ACHN (cell line): ENCODE measurements around the gene ZCWPW1.

Source experiments
- DNase-seq: peaks from one replicate; pipeline ENCODE4 v3.0.0-alpha.2; 2015
- in situ Hi-C: cut with HindIII; loops from 2 replicates; pipeline ENCODE4 v1.10.0; 2017; ENCODE audit warnings: low sequenced_read_pairs, low pct_ligation_motif_present, low pct_unique_long_range_greater_than_20kb

The ZCWPW1 gene

GRCh38 chr7:100435401-100436304 lies 7.2 kb upstream of the ZCWPW1 start:
- in situ Hi-C loops: no loop called here

DNA sequence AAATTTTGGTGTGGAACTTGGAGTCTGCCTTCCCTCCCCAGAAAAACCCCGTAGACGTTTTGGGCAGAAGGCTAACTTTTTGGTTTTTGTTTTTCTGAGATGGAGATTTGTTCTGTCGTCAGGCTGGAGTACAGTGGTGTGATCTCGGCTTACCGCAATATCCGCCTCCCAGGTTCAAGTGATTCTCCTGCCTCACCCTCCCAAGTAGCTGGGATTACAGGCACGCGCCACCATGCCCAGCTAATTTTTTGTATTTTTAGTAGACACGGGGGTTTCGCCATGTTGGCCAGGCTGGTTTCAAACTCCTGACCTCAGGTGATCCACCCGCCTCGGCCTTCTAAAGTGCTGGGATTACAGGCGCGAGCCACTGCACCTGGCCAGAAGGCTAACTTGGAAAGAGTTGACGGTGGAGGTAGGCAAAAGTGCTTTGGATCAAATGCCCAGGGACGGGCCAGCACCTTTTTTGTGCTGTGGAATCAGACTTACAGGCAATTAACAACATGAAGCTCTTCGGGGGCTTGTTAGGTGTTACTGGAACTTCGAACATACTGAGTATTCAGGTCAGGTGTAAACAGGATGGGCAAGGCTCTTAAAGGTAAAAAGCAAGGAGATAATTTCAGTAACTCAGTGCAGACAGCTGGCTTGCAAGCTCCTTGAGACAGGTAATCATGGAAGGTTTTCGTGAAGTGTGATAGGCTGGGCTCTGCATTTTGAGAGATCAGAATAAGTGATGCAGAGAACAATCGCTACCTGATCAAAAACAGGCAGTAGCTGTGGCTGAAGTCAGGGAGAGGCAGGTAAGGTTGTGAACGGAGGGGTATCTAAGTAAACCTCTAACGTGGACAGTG lies 6.0 kb upstream of the ZCWPW1 start:
- in situ Hi-C loops: no loop called here
- no peak for DNase-seq

More at GRCh38 chr7:100435401-100436304, 7.2 kb upstream of the ZCWPW1 start:
- DNase-seq: peak; percentile 50

DNA sequence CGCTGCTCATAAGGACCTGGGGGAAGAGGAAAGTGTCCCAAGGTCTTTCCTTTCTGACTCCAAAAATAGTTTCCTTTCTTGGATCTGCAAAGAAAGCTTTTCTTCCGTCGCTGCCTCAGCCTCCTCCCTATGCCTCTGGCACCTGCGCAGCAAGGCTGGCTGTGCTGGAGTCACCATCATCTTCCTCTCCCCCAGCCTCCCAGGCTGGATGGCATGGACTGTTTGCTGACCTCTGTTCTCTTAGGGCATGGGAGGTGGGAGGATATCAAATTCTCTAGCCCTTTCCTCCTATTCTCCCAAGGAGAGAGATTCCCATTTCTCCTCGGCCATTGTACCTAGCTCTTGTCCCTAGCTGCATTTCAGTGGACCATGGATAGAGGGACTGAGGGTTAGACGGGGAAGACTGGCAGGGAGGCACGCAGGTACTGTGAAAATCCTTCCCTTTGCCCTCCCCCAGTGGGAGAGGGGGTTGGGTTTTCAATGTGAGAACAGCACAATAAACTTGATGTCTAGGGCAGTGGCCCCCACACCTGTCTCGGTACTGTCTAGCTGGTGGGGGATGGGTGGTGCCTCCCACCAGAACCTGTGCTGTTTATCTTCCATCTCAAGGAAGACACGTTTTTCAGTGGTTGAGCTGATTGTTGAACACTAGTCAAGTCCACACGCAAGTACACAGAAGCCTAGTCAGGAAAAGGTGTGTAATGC lies 5.2 kb upstream of the ZCWPW1 start:
- DNase-seq: no peak
- in situ Hi-C loops: no loop called here

DNA sequence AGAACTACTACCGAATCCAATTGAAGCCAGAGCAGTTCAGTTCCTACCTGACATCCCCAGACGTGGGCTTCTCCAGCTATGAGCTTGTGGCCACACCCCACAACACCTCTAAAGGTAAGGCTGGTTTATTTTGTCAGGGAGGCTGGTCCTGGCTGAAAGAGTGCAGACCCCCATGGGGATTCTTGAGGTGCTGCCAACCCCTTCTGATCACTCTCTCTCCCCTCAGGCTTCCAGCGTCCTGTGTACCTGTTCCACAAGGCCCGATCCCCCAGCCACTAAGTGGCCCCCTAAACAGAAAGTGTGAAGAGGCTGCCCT lies 4.7 kb upstream of the ZCWPW1 start:
- in situ Hi-C loops: no loop called here
- no peak for DNase-seq

DNA sequence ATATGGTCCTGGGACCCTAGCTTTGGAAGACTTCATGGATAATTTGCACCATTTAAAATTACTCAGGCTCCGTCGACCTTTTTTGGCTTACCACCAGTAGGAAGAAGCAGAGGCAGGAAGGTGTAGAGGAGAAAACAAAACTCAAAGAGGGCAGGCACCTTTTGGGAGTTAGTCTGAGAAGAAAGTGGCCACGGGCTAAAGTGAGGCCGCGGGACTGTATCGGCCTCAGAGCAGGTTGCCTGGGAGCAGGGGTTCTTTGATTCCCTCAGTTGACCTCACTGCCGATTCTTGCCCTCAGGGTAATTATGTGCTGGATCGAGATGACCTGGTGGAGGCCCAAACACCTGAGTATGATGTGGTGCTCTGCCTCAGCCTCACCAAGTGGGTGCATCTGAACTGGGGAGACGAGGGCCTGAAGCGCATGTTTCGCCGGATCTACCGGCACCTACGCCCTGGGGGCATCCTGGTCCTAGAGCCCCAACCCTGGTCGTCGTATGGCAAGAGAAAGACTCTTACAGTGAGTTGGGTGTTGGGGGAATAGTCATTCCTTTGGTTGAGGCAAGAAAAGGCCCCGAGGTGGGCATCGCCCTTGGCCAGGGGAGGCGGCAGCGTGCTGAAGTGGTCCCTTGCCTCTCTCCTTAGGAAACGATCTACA lies 4.2 kb upstream of the ZCWPW1 start:
- in situ Hi-C loops: no loop called here
- no peak for DNase-seq

GRCh38 chr7:100432053-100432452 lies 3.5 kb upstream of the ZCWPW1 start:
- in situ Hi-C loops: no loop called here
- no peak for DNase-seq

DNA sequence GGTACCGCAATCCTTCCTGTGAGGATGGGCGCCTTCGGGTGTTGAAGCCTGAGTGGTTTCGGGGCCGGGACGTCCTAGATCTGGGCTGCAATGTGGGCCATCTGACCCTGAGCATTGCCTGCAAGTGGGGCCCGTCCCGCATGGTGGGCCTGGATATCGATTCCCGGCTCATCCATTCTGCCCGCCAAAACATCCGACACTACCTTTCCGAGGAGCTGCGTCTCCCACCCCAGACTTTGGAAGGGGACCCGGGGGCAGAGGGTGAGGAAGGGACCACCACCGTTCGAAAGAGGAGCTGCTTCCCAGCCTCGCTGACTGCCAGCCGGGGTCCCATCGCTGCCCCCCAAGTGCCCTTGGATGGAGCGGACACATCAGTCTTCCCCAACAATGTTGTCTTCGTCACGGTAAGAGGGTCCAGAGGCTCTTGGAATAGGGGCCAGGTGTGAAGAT lies 2.8 kb upstream of the ZCWPW1 start:
- in situ Hi-C loops: no loop called here
- no peak for DNase-seq

DNA sequence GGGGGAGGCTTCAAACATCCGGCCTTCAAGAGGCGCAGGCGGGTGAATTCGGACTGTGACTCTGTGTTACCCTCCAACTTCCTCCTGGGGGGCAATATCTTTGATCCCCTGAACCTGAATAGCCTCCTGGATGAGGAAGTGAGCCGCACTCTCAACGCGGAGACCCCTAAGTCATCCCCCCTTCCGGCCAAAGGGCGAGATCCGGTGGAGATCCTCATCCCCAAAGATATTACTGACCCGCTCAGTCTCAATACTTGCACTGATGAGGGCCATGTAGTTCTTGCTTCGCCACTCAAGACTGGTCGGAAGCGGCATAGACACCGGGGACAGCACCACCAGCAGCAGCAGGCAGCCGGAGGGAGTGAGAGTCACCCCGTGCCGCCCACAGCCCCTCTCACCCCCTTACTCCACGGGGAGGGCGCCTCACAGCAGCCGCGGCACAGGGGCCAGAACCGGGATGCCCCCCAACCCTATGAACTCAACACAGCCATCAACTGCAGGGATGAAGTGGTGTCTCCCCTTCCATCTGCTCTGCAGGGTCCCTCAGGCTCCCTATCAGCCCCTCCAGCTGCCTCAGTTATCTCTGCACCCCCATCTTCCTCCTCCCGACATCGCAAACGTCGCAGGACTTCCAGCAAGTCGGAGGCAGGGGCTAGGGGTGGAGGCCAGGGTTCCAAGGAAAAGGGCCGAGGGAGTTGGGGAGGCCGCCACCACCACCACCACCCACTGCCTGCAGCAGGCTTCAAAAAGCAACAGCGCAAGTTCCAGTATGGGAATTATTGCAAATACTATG lies 2.2 kb upstream of the ZCWPW1 start:
- DNase-seq: no peak
- in situ Hi-C loops: no loop called here

DNA sequence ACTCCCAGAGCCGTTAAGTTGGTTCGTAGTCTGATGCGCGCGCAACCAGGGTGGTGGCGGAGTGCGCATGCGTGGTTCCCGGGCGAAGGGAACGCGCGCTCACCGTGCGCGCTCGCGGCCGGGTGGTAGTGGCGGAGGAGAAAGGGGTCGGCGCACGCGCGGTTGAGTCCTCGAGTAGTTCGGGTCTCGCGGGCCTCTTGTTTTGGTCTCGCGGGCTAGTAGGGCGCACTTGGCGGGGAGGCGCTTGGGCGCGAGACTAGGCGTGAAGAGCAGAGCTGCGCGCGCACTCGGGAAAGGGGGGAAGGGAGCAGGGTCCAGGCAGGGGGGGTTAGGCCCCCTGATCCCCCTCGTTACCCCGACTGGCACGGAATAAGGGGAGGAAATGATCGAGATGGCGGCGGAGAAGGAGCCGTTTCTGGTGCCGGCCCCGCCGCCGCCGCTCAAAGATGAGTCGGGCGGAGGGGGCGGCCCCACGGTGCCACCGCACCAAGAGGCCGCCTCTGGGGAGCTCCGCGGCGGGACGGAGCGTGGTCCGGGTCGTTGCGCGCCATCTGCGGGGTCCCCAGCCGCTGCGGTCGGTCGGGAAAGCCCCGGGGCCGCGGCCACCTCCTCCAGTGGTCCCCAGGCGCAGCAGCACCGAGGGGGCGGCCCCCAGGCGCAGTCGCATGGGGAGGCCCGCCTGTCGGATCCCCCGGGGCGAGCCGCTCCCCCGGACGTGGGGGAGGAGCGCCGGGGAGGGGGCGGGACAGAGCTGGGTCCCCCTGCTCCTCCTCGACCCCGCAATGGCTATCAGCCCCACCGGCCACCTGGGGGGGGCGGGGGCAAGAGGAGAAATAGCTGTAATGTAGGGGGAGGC lies 1.4 kb upstream of the ZCWPW1 start, which contains the start of gene MEPCE:
Gene MEPCE (plus strand): TSS at position 195 of the 856 bp plus-strand sequence. CDS start 188 bp downstream, at position 383.
- DNase-seq: peak; percentile 100
- in situ Hi-C loops: no loop called here

DNA sequence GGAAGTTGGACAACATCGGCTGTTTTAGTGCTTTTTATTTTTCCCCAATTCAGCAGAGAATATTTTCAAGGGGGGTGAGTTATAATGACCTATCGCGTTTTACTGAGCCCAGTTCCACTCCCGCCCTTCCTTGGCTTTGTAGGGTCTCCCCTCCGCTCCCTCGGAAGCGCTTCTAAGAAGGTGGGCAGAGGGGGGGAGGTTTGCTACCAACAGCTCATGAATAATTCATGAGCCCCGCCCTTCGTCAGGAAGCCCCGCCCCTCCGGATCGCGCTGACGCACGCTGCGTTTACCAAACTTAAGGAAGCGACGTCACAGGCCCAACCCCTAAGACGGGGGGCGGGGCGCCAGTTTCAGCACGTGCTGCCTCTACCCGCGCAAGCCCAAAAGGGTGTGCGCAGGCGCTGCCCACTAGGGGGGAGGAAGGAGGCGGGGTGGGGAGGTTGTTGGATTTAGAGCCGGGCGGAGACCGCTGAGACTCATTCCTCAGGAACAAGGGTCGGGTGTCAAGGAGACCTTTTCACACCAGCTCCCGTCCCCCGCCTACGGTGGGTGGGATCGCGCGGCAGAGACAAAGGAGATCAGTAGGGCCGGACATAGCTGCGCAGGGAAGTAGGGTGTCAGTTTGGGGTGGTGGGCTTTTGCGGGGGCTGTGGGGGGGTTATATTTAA lies 599 bp upstream of the ZCWPW1 start:
- peak; percentile 100 for DNase-seq
- in situ Hi-C loops: no loop called here

DNA sequence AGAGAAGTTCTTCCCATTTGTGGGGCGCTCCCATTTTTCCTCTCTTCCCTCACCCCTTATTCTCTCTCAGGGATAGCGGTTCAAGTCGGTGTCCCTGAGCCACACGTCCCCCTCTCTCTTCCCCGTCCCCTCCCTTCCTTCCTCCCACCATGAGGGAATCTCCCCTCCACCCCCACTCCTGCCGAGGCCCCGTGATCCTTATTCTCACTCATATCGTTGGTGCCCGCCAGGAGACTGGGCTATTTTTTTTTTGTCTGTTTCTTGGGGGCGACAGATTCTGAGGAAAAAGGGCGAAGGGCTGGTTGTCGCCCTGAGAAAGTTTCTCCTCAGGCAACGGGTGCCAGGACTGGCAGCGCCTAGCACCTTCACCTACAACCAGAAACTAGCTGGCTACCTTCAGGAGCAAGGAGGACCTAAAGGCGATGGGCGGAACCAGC lies 723 bp downstream of the ZCWPW1 start:
- in situ Hi-C loops: no loop called here
- DNase-seq: no peak

DNA sequence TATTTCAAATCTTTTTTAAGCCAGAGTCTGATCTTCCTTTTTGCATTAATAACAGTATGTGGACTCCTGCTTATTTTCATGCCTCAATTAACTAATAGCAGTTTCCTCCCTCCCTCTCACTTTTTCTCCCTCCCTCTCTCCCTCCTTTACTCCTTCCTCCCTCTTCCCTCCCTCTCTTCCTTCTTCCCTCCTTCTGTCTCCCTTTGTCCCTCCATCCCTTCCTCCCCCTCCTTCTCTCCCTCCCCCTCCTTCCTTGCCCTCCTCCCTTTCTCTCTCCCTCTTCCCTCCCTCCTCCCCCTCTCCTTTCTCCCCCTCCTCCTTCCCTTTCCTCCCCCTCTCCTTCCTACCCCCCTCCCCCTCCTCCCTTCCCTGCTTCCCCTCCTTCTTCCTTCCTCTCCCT lies 2.0 kb downstream of the ZCWPW1 start:
- in situ Hi-C loops: no loop called here
- DNase-seq: no peak

GRCh38 chr7:100425347-100425746 lies 3.2 kb downstream of the ZCWPW1 start:
- in situ Hi-C loops: no loop called here
- no peak for DNase-seq

- no peak for DNase-seq
- in situ Hi-C loops: no loop called here
These were observed 5.2 kb downstream of the ZCWPW1 start for GRCh38 chr7:100423315-100423714.

DNA sequence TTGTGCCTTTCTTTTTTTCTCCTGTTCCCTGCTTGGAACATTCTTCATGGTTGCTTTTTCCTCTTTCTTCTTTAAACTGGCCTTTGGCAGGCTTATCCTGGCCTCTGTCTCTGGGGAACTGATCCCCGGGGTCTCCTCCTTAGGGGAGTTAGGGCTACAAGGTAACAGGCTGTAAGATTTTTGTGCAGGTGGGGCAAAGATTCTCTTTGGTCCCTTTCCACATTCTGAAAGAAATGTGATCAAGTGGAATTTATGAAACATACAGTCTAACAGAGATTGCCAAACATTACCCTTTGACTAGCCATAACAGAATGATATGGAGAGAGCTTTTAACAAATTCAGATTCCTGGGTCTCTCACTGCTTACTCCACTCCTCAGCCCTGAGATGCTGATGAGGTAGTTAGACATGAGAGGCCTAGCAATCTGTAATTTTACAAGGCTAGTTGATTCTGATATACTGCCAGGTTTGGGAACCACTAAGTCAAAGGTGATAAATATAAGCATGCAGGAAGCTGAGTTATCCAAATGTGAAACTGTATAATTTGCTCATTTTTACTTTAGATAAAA lies 8.8 kb downstream of the ZCWPW1 start:
- no peak for DNase-seq
- in situ Hi-C loops: no loop called here
